22Rv1 (cell line): ENCODE measurements around the gene POU2F1.

ENCODE experiments used
- H3K27ac ChIP-seq: fragments of 450-650 bp; 2 replicates; pipeline ENCODE4 v1.5.1; 2017
- CTCF ChIP-seq: fragments of 450-650 bp; IDR thresholded peaks from 2 replicates; pipeline ENCODE4 v1.5.1; 2017; ENCODE audit warnings: mild to moderate bottlenecking
- ZFX ChIP-seq: fragments of 450-650 bp; IDR thresholded peaks from 2 replicates; pipeline ENCODE4 v1.6.1; 2017; ENCODE audit warnings: antibody characterized with exemption, borderline replicate concordance

The POU2F1 gene

GRCh38 chr1:167289966-167290365 is 69.3 kb downstream of the POU2F1 start:
- TF ChIP-seq ZFX (no peak), CTCF (no peak)
- H3K27ac ChIP-seq: no peak overlapping the region

- TF ChIP-seq CTCF: no peak
- no peak for TF ChIP-seq ZFX
Measured at GRCh38 chr1:167291539-167292185, 71.0 kb downstream of the POU2F1 start.

GRCh38 chr1:167292216-167292615 is 71.5 kb downstream of the POU2F1 start:
- no peak for TF ChIP-seq CTCF
- TF ChIP-seq ZFX: no peak
- no peak overlapping the region for H3K27ac ChIP-seq

More at GRCh38 chr1:167291539-167292185, 71.0 kb downstream of the POU2F1 start:
- H3K27ac ChIP-seq: no peak overlapping the region

GRCh38 chr1:167293057-167293456 is 72.4 kb downstream of the POU2F1 start:
- TF ChIP-seq CTCF: no peak
- no peak for TF ChIP-seq ZFX
- no peak overlapping the region for H3K27ac ChIP-seq

GRCh38 chr1:167294528-167294927 is 73.8 kb downstream of the POU2F1 start:
- TF ChIP-seq ZFX (no peak), CTCF (no peak)
- no peak overlapping the region for H3K27ac ChIP-seq

GRCh38 chr1:167297222-167298214 is 76.8 kb downstream of the POU2F1 start:
- TF ChIP-seq ZFX (no peak), CTCF (no peak)
- H3K27ac ChIP-seq: no peak overlapping the region

- H3K27ac ChIP-seq: no peak overlapping the region
- no peak for TF ChIP-seq ZFX
- TF ChIP-seq CTCF: no peak
Measured at GRCh38 chr1:167298325-167298724, 77.6 kb downstream of the POU2F1 start.
